Epithelial cell of proximal tubule (primary cell): Measurements from ENCODE around the gene SPECC1. TPM values are rescaled to one million over a fixed set of nuclear protein-coding genes. Genes with fewer than 3 reads are reported as not detected.
"Not testable (repeated sequence)": the region's sequence is repeated elsewhere in the genome, so short reads cannot be mapped to it uniquely, and the experiment has no call there.

Experiments used
- DNase-seq: peaks from one replicate; pipeline ENCODE4 v3.0.0-alpha.2; 2011; ENCODE audit warnings: low read depth
- H3K4me3 ChIP-seq: 2 replicates; pipeline ENCODE4 v1.5.1; 2011; ENCODE audit warnings: low read depth, mild to moderate bottlenecking, low read length
- CTCF ChIP-seq: conservative IDR thresholded peaks from 2 replicates; pipeline ENCODE4 v1.5.1; 2012; ENCODE audit warnings: low read depth, mild to moderate bottlenecking, low read length
- total RNA-seq: library from RNA; depleted of rRNA; stranded (reverse); fragments of >200 nt; gene quantifications from 2 replicates; pipeline ENCODE4 v1.2.3, GENCODE V29; 2015

Gene SPECC1
- total RNA-seq, 1 donor from 2014 or later = 39.3 TPM

GRCh38 chr17:19996502-19996901, 12.7 kb upstream of the SPECC1 start:
- no peak for TF ChIP-seq CTCF
- no peak for DNase-seq
- no peak overlapping the region for H3K4me3 ChIP-seq

GRCh38 chr17:20008242-20009051, 712 bp upstream of the SPECC1 start:
- peak overlapping the region; percentile 80 for H3K4me3 ChIP-seq
- TF ChIP-seq CTCF = no peak
- no peak for DNase-seq

GRCh38 chr17:20009052-20009301, 182 bp upstream of the SPECC1 start:
- H3K4me3 ChIP-seq = peak overlapping the region; percentile 80
- peak; percentile 80 for TF ChIP-seq CTCF
- DNase-seq = no peak

- peak; percentile 51 for TF ChIP-seq CTCF
These were observed 1.1 kb downstream of the SPECC1 start for GRCh38 chr17:20010099-20010863.

GRCh38 chr17:20010936-20011335, 1.8 kb downstream of the SPECC1 start:
- DNase-seq = no peak
- no peak for TF ChIP-seq CTCF

More at GRCh38 chr17:20010099-20010863, 1.1 kb downstream of the SPECC1 start:
- peak; percentile 18 for DNase-seq
- H3K4me3 ChIP-seq = peak overlapping the region; percentile 80

GRCh38 chr17:20012017-20012536, 2.9 kb downstream of the SPECC1 start:
- H3K4me3 ChIP-seq = no peak overlapping the region
- no peak for DNase-seq
- no peak for TF ChIP-seq CTCF

More at GRCh38 chr17:20010936-20011335, 1.8 kb downstream of the SPECC1 start:
- no peak overlapping the region for H3K4me3 ChIP-seq

- H3K4me3 ChIP-seq, DNase-seq: not testable (repeated sequence)
These were observed 7.4 kb downstream of the SPECC1 start for GRCh38 chr17:20016475-20016992.
